GM18517 (cell line): ENCODE data around the gene YRDC.
A peak's percentile ranks its signal among the peaks of the same experiment; 100 is the strongest.

Experiments used
- ATAC-seq: cut with Tn5 transposase; IDR thresholded peaks from one replicate; pipeline ENCODE4 v1.9.1; 2021; ENCODE audit warnings: mild to moderate bottlenecking, moderate library complexity; ENCODE audit not compliant: unreplicated experiment

Gene YRDC, protein sequence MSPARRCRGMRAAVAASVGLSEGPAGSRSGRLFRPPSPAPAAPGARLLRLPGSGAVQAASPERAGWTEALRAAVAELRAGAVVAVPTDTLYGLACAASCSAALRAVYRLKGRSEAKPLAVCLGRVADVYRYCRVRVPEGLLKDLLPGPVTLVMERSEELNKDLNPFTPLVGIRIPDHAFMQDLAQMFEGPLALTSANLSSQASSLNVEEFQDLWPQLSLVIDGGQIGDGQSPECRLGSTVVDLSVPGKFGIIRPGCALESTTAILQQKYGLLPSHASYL

DNA sequence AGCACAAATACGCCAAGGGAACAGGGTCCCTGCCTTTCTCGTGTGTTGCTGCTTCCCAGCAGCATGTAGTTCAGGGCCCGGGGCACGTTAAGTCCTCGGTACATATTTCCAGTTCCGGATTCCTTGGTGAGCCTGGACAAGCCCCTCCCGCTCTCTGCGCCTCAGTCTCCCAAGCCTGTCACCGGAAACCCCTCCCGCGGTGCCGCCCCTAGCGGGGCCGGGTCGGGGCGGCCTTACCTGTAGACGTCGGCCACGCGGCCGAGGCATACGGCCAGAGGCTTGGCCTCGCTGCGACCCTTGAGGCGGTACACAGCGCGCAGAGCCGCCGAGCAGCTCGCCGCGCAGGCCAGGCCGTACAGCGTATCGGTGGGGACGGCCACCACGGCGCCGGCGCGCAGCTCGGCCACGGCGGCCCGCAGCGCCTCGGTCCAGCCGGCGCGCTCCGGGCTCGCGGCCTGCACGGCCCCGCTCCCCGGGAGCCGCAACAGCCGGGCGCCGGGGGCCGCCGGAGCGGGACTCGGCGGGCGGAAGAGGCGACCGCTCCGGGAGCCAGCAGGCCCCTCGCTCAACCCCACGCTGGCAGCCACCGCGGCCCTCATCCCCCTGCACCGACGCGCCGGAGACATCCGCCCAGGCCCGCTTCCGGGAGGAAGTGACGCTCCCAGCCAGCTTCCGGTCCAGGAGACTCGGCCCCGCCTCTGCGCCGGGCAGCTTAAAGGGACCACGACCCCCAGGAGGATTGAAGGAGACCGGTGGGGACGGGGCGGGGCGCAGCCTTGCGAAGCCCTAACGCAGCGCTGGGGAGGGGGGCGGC lies at the start of gene YRDC, which contains the start of gene C1orf122:
YRDC (minus strand) TSS at position 654 of the 814 bp plus-strand sequence; CDS start at position 626, 28 bp downstream.
C1orf122 (plus strand) TSS at position 236 of the 814 bp plus-strand sequence. CDS start 615 bp downstream, outside the sequence.
- peak; percentile 66 for ATAC-seq

DNA sequence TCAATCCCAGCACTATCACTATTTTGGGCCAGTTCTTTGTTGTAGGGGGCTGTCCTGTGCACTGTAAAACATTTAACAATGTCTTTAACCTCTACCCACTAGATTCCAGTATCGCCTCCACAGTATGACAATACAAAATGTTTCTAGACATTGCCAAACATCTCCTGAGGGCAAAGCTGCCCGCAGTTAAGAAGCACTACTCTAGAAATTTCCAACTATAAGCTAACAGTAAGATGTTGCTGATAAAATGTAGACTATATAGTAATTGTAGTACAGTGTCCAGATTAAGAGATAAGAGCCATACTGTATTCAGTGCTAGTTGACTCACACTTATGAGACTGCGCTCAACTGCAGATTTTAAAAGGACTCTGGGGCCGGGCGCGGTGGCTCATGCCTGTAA lies 46.4 kb upstream of the YRDC start:
- ATAC-seq = no peak

DNA sequence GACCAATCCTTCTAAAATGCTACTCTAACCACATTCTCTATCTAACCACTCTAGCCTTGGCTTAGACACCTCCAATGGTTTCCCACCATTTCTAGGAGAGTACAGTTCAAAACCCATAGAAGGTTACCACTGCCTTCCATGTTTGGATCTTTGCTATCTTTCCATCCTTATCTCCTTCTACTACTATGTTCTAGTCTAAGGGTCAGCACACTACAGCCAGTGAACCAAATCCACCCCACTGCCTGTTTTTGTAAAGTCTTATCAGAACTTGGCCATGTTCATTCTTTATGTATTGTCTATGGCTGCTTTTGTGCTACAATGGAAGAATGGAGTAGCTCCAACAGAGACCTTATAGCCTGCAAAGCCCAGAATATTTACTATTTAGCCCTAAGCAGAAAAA lies 45.1 kb upstream of the YRDC start:
- ATAC-seq = no peak

DNA sequence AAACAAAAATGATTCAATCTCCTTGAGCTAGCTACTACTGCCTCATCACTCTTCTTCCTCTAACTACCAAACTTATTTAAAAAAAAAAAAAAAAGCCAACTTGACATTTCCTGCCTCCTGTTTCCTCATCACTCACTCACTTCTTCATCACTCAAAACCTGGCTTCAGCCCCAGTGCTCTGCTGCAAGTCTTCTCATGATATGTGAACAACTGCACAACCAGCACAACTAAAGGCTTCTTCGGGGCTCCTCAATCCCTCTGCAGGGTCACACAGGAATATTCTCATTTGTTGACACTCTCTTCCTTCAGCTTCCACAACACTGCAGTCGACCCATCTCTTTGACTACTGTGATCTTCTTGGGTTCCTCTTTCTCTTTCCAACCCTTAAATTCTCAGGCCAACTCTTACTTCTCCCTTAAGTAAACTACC lies 43.8 kb upstream of the YRDC start:
- no peak for ATAC-seq

DNA sequence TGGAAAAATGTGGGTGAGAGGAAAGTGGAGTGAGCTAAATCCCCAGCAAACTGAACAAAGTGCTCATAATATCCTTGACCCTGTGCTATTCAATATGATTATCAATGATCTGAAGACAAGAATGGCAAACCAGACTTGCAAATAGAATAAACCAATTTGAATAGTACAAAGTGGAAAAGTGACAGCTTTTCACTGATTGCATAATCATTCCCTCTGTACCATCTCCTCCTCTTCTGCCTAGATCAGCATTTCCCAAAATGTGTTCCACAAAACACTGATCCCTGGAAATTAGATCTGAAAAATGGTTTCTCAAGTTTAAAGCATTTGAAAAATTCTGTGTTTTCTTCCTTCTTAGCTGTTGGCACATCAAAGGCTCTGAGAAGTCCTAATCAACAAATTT lies 43.3 kb upstream of the YRDC start:
- ATAC-seq = no peak

DNA sequence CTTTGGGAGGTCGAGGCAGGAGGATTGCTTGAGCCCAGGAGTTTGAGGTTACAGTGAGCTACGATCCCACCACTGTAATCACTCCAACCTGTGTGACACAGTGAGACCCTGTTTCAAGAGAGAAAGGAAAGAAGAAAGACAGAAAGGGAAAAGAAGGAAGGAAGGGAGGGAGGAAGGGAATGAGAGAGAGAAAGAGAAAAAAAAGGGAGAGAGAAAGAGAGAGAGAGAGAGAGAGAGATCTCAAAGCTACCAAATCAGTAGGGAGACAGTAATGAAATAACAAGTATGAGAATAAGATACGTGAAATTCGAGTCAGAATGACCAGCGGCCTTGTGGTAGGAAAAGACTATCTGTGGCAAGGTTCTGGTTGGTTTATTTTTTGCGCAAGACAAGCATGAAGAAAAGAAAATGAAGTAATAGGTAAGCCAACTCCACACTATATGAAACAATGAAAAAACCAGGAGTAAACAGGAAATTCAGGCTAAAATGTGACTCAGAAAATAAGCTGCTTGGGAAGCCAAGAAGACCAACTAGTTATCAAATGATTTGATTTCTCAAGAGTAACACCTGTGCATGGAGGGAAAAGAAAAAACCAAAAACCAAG lies 42.4 kb upstream of the YRDC start:
- no peak for ATAC-seq

DNA sequence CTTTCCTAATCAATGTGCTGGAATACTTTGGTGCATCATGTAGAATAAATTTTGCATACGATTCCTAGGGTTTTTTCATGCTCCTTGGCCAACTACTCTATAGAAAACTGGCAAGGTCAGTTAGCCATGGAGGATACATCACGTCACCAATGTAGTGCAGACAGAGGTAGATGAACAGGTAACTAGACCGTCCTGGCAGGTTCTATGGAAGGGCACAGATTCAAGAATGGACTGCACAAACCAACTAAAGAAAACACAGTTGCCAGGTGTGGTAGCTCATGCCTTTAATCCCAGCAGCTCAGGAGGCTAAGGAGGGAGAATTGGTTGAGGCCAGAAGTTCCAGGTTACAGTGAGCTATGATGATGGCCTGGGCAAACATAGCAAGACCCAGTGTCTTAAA lies 41.5 kb upstream of the YRDC start:
- ATAC-seq = no peak

DNA sequence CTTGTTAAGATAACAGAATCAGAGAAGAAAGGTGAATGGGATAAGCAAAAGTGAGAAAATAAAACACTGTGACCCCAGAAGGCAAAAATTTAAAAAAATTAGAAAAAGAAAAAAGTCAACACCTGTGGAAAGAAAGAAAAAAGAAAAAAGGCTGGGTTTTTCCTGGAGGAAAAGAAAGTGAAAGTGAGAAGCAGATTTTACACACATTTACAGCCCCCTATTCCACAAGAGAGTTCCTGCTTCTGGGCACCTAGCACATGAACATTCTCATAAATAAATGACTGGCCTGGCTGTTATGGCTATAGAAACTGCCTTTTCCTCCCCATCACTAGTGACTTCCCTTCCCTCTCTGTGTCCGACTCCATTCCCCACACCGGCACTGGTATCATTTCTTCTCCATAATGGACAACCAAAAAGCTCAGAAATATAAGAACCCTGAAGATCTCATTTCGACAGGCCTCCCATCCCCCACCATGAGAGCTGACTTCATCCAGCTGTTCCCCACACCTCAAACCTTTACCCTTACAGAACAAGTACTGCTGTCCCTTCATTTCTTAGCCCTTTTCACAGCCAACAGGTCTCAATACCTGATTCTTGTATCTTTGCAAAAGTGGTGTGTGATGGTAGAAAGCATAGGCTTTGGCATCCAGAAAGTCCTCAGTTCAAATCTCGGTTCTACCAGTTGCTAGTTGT lies 38.8 kb upstream of the YRDC start:
- ATAC-seq = no peak

DNA sequence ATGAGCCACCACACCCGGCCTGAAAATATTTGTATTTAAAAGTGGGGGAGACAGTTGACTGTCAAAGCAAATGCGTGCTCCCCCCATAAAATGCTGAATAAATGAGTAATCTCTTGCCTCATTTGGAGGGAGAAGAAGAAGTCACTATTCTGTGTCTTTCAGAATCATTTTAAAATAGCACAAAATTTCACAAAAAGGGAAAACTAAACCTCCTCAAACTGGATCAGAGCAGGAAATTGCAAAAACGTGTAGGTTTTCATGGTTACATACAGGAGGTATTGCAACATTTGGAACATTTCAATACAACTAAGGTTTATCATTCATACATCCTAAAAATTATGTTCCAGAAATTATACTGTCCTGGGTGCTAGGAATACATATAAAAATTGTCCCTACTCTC lies 37.8 kb upstream of the YRDC start:
- ATAC-seq = no peak

DNA sequence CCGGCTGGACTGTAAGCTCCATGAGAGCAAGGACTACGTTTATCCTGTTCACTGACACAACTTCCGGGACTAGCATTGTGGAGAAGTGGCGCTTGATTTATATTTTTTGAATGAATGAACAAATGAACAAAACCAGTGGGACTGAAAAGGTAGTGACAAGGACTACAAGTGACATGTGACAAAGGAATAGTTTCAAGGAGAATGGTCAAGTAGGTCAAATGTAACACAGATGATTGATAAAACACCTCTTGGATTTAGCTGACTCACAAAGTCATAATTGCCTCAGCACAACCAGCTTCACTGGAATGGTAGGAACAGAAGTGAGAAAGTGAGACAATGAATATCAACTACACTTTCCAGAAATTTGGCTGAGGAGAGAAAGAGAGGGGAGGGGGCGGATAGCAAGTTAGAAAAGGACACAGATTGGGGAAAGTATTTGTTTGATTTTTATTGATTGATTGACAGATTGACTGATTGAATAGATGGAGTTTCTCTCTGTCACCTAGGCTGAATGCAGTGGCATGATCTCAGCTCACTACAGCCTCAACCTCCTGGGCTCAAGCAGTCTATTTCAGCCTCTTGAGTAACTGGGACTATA lies 37.1 kb upstream of the YRDC start:
- ATAC-seq = no peak

DNA sequence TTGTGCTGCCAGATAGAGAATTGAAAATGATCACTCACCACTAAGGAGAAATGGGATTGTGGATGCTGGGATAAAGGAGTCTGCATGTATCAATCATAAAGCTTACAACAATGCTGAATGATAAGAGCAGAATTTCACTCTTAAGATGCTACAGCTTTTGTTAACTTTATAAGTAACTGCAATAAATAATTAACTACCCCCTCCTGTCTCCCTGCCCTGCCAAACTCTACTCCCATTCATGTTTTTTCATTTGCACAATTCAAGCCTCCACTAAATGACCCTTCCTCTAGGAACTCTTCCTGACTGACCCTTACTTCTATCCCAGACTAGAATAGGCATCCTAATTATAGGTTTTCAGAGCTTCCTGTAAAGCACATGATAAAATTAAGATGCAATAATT lies 36.5 kb upstream of the YRDC start:
- ATAC-seq = no peak

DNA sequence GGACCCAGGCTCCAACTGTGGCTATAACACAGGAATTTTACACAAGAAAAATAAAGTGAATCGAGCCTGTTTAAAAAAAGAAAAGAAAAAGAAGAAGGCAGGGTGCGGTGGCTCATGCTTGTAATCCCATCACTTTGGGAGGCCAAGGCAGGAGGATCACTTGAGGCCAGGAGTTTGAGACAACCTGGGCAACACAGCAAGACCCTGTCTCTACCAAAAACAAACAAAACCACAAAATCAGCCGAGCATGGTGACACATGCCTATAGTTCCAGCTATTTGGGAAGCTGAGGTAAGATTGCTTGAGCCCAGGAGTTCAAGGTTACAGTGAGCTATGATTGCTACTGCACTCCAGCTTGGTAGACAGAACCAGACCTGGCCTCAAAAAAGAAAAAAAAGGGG lies 33.6 kb upstream of the YRDC start:
- no peak for ATAC-seq

DNA sequence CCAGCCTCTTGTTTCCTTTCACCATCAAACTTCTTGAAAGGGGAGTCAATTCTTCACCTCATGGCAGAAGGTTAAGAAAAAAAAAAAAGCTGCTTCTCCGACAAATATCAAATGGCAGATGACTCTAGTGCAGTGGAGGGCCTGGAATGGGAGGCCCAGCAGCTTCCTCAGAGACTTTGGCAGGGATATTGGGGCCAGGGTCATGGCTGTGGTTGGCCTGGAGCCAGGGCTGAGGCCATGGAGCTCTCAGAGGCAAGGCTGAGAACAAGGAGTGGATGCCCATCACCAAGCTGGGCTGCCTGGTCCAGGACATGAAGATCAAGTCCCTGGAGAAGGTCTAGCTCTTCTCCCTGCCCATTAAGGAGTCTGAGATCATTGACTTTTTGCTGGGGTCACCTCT lies 32.7 kb upstream of the YRDC start:
- no peak for ATAC-seq

DNA sequence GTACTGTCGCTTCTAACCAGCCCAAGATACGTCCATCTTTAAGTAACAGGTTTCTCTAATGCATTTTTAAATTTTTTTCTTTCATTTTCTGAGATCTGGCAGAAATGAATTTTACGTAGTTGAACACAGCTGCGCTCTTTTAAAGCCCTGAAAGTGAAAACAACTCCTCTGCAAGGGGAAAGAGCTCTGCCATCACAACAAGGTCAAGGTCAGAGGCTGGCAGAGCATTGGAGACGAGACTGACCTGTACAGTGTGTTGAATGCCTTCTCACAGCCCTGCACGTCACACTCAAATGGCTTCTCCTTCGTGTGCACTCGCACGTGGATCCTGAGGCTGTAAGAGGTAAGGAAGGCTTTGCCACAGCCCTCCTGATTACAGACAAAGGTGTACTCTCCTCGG lies 31.7 kb upstream of the YRDC start:
- ATAC-seq = no peak

DNA sequence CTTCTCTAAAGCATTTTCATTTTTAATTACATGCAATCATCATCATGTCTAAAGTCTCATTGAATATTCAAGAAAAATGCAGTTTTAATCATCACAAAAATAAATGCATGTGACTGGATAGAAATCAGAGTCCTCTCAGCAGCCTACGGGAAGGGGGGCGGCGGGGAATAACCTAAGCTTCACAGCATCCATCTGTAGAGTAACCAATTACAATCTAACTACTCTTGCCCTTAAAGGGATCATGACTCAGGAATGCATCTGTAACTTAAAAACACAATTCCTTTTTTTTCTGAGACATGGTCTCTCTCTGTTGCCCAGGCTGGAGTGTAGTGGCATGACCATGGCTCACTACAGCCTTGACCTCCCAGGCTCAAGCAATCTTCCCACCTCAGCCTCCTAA lies 28.8 kb upstream of the YRDC start:
- ATAC-seq = no peak

DNA sequence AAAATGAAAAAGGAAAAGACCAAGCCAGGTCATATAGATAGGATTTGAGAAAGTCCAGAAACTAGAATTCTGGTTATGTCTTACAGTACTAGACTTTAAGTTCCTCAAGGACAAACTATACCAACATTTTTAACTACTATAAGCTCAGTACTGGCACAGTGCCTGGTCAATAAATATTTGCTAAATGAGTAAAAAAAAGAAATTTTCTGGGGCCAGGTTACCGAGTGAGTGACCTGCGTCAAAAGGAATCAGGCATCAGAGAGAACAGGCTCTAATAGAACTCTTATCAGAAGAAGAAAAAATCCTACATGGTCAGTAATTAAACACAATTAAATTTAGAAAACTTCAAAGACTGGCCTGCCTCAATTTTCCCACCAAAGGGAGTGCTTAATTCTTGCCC lies 23.8 kb upstream of the YRDC start:
- no peak for ATAC-seq

DNA sequence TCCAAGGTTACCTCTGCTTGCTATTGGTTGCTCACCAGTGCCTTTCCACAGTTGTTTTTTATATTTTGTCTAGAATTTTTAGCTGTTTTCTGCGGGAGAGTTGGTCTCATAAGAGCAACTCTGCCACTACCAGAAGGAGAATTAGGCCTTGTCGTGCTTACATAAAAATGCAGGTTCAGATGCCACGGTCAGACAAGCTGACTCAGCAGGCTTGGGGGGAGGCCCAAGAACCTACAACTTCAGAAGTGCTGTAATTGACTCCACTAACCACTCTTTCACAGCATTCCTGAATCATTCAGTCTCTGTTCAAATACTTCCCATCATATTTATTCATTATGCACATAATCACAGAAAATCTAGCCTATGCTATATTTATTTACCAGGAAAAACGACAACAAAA lies 23.1 kb upstream of the YRDC start:
- no peak for ATAC-seq

DNA sequence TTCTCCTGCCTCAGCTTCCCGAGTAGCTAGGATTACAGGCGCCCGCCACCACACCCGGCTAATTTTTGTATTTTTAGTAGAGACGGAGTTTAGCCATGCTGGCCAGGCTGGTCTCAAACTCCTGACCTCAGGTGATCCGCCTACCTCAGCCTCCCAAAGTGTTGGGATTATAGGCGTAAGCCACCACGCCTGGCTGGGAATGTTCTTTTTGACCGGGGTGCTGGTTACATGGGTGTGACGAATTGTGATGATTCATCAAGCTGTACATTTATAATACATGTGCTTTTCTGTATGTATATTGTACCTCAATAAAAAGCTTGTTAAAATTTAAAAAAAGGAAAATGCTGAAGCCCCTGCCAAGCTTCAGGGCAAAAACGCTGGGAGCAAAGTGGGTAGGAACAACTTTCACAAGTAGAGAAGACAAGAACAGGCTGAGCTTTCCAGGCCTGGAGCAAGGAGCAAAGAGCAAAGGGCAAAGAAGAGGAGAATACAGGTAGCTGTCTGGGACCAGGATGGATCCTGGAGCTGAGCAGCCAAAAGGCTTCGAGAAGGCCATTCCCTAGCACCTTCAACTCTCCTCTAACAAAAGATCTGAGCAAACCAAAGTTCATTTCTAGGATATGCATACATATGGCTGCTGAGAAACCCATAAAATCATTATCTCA lies 20.5 kb upstream of the YRDC start:
- no peak for ATAC-seq

DNA sequence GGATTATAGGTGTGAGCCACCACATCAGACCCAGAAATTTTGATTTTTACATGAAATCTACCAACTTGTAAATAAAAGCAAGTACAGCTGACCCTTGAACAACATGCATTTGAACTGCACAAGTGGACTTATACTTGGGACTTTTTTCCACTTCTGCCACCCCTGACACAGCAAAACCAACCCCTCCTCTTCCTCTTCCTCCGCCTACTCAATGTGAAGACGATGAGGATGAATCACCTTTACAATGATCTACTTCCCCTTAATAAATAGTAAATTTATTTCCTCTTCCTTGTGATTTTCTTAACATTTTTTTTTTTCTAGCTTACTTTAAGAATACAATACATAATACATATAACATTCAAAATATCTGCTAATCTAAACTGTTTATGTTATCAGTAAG lies 17.5 kb upstream of the YRDC start:
- no peak for ATAC-seq

DNA sequence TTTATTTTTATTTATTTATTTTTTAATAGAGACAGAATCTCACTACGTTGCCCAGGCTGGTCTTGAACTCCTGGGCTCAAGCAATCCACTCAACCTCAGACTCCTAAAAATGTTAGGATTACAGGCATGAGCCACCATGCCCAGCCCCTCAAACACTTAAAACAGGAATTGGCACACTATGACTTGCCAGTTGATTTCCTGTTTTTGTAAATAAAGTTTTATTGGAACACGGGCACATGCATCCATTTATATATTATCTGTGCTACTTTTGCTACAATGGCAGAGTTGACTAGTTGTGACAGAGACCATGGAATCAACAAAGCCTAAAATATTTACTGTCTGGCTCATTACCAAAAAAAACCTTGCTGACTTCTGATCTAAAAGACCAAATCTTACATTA lies 16.0 kb upstream of the YRDC start:
- ATAC-seq = no peak
